Measurements from ENCODE around the gene THAP12. TPM values are rescaled to one million over a fixed set of nuclear protein-coding genes. Genes with fewer than 3 reads are reported as not detected.

THAP12 gene
- total and polyA plus RNA-seq, 2 of the 13 experiments (the other 11 are each of a cell fraction or from before 2014, with no cell fraction given) = 18.8 to 51.3 TPM

DNA sequence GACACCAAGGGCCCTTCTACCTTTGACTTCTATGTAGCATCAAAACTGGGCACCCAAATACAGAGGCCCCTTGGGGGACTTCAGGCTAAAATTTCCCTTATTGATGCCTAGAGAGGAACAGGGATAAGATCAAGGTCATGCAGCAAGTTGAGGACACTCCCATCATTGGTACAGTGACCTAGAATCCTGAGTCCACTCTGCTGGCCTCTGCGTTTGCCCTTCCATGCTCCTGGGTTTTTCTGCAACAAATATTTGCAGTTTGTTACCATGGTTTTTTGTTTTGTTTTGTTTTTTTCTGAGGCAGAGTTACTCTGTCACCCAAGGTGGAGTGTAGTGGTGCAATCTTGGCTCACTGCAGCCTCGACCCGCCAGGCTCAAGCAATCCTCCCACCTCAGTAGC lies 64.2 kb downstream of the THAP12 start (continued):
- TF ChIP-seq, protein P1, sequence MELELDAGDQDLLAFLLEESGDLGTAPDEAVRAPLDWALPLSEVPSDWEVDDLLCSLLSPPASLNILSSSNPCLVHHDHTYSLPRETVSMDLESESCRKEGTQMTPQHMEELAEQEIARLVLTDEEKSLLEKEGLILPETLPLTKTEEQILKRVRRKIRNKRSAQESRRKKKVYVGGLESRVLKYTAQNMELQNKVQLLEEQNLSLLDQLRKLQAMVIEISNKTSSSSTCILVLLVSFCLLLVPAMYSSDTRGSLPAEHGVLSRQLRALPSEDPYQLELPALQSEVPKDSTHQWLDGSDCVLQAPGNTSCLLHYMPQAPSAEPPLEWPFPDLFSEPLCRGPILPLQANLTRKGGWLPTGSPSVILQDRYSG (CRISPR knock-in tag; IDR thresholded peaks at IDR 0.05) = no peak
- no peak for TF ChIP-seq SIX1 (CRISPR knock-in tag; IDR thresholded peaks at IDR 0.05; ENCODE audit: borderline replicate concordance)
- no peak for TF ChIP-seq NFIB (CRISPR knock-in tag; IDR thresholded peaks at IDR 0.05; ENCODE audit: borderline replicate concordance)
- TF ChIP-seq, protein P2, sequence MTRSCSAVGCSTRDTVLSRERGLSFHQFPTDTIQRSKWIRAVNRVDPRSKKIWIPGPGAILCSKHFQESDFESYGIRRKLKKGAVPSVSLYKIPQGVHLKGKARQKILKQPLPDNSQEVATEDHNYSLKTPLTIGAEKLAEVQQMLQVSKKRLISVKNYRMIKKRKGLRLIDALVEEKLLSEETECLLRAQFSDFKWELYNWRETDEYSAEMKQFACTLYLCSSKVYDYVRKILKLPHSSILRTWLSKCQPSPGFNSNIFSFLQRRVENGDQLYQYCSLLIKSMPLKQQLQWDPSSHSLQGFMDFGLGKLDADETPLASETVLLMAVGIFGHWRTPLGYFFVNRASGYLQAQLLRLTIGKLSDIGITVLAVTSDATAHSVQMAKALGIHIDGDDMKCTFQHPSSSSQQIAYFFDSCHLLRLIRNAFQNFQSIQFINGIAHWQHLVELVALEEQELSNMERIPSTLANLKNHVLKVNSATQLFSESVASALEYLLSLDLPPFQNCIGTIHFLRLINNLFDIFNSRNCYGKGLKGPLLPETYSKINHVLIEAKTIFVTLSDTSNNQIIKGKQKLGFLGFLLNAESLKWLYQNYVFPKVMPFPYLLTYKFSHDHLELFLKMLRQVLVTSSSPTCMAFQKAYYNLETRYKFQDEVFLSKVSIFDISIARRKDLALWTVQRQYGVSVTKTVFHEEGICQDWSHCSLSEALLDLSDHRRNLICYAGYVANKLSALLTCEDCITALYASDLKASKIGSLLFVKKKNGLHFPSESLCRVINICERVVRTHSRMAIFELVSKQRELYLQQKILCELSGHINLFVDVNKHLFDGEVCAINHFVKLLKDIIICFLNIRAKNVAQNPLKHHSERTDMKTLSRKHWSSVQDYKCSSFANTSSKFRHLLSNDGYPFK (CRISPR knock-in tag; IDR thresholded peaks at IDR 0.05; ENCODE audit: borderline replicate concordance) = no peak
- TF ChIP-seq, protein P3, sequence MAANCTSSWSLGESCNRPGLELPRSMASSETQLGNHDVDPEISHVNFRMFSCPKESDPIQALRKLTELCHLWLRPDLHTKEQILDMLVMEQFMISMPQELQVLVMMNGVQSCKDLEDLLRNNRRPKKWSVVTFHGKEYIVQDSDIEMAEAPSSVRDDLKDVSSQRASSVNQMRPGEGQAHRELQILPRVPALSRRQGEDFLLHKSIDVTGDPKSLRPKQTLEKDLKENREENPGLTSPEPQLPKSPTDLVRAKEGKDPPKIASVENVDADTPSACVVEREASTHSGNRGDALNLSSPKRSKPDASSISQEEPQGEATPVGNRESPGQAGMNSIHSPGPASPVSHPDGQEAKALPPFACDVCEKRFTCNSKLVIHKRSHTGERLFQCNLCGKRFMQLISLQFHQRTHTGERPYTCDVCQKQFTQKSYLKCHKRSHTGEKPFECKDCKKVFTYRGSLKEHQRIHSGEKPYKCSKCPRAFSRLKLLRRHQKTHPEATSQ (CRISPR knock-in tag; IDR thresholded peaks at IDR 0.05; ENCODE audit: borderline replicate concordance) = no peak
- TF ChIP-seq, protein P4, sequence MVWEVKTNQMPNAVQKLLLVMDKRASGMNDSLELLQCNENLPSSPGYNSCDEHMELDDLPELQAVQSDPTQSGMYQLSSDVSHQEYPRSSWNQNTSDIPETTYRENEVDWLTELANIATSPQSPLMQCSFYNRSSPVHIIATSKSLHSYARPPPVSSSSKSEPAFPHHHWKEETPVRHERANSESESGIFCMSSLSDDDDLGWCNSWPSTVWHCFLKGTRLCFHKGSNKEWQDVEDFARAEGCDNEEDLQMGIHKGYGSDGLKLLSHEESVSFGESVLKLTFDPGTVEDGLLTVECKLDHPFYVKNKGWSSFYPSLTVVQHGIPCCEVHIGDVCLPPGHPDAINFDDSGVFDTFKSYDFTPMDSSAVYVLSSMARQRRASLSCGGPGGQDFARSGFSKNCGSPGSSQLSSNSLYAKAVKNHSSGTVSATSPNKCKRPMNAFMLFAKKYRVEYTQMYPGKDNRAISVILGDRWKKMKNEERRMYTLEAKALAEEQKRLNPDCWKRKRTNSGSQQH (CRISPR knock-in tag; IDR thresholded peaks at IDR 0.05; ENCODE audit: low read depth) = no peak
- TF ChIP-seq, protein P5, sequence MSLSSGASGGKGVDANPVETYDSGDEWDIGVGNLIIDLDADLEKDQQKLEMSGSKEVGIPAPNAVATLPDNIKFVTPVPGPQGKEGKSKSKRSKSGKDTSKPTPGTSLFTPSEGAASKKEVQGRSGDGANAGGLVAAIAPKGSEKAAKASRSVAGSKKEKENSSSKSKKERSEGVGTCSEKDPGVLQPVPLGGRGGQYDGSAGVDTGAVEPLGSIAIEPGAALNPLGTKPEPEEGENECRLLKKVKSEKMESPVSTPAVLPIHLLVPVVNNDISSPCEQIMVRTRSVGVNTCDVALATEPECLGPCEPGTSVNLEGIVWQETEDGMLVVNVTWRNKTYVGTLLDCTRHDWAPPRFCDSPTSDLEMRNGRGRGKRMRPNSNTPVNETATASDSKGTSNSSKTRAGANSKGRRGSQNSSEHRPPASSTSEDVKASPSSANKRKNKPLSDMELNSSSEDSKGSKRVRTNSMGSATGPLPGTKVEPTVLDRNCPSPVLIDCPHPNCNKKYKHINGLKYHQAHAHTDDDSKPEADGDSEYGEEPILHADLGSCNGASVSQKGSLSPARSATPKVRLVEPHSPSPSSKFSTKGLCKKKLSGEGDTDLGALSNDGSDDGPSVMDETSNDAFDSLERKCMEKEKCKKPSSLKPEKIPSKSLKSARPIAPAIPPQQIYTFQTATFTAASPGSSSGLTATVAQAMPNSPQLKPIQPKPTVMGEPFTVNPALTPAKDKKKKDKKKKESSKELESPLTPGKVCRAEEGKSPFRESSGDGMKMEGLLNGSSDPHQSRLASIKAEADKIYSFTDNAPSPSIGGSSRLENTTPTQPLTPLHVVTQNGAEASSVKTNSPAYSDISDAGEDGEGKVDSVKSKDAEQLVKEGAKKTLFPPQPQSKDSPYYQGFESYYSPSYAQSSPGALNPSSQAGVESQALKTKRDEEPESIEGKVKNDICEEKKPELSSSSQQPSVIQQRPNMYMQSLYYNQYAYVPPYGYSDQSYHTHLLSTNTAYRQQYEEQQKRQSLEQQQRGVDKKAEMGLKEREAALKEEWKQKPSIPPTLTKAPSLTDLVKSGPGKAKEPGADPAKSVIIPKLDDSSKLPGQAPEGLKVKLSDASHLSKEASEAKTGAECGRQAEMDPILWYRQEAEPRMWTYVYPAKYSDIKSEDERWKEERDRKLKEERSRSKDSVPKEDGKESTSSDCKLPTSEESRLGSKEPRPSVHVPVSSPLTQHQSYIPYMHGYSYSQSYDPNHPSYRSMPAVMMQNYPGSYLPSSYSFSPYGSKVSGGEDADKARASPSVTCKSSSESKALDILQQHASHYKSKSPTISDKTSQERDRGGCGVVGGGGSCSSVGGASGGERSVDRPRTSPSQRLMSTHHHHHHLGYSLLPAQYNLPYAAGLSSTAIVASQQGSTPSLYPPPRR (CRISPR knock-in tag; IDR thresholded peaks at IDR 0.05; ENCODE audit: borderline replicate concordance) = no peak
- no peak for TF ChIP-seq HNF4A (CRISPR knock-in tag; IDR thresholded peaks at IDR 0.05)
- TF ChIP-seq ETV6 (CRISPR knock-in tag; conservative IDR thresholded peaks at IDR 0.05) = no peak
- no peak for TF ChIP-seq ZMAT3 (CRISPR knock-in tag; conservative IDR thresholded peaks at IDR 0.05)
- TF ChIP-seq, protein P6, sequence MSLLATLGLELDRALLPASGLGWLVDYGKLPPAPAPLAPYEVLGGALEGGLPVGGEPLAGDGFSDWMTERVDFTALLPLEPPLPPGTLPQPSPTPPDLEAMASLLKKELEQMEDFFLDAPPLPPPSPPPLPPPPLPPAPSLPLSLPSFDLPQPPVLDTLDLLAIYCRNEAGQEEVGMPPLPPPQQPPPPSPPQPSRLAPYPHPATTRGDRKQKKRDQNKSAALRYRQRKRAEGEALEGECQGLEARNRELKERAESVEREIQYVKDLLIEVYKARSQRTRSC (CRISPR knock-in tag; IDR thresholded peaks at IDR 0.05; ENCODE audit: low read depth) = no peak
- TF ChIP-seq RXRB (CRISPR knock-in tag; IDR thresholded peaks at IDR 0.05; ENCODE audit: borderline replicate concordance) = 0 out of 2 replicates have a peak, but pooled peaks have one; percentile 23
- TF ChIP-seq MXD4 (CRISPR knock-in tag; IDR thresholded peaks at IDR 0.05) = no peak
- TF ChIP-seq RARA (CRISPR knock-in tag; IDR thresholded peaks at IDR 0.05) = peak; percentile 25; the same call in 1 of the 2 replicates
- no peak for TF ChIP-seq CBFB (CRISPR knock-in tag; IDR thresholded peaks at IDR 0.05)
- TF ChIP-seq CEBPB (IDR thresholded peaks at IDR 0.05; ENCODE audit: borderline replicate concordance, low read depth, low read length) = peak; percentile 64; the same call in 1 of the 2 replicates
- TF ChIP-seq NR2C2 (CRISPR knock-in tag; IDR thresholded peaks at IDR 0.05; ENCODE audit: borderline replicate concordance) = no peak
- TF ChIP-seq SMARCE1 (IDR thresholded peaks at IDR 0.05; ENCODE audit: borderline replicate concordance) = no peak

Data from HepG2 (cell line).